Astrocyte (in vitro differentiated cells and primary cell): ENCODE data around the gene C15orf39. TPM values are rescaled to one million over a fixed set of nuclear protein-coding genes. Genes with fewer than 3 reads are reported as not detected.
A peak's percentile ranks its signal among the peaks of the same experiment; 100 is the strongest.

Experiments used
- DNase-seq: peaks from one replicate; pipeline ENCODE4 v3.0.0-alpha.2; 2010; ENCODE audit warnings: low read depth
- FAIRE-seq: peaks from 2 replicates; lab custom pipeline; 2011; peaks lifted over from hg19 to GRCh38; lab: Jason Lieb, UNC
- H2AFZ ChIP-seq: 2 replicates; pipeline ENCODE4 v1.6.0; 2012; ENCODE audit warnings: low read depth, low read length, inconsistent platforms
- H3K27ac ChIP-seq: 2 replicates; pipeline ENCODE4 v1.5.1; 2011; ENCODE audit warnings: low read depth, low read length, inconsistent platforms
- H3K27me3 ChIP-seq: 2 replicates; pipeline ENCODE4 v1.6.0; 2011; ENCODE audit warnings: low read length, inconsistent platforms; ENCODE audit not compliant: insufficient read depth
- H3K36me3 ChIP-seq: 2 replicates; pipeline ENCODE4 v1.5.1; 2011; ENCODE audit warnings: low read length, inconsistent platforms; ENCODE audit not compliant: insufficient read depth
- H3K4me1 ChIP-seq: 2 replicates; pipeline ENCODE4 v1.5.1; 2011; ENCODE audit warnings: low read length, inconsistent platforms; ENCODE audit not compliant: insufficient read depth
- H3K4me2 ChIP-seq: 2 replicates; pipeline ENCODE4 v1.6.0; 2012; ENCODE audit warnings: low read length, inconsistent platforms
- H3K4me3 ChIP-seq: 2 replicates; pipeline ENCODE4 v1.5.1; 2011; ENCODE audit warnings: low read depth, mild to moderate bottlenecking, low read length, inconsistent platforms; ENCODE audit not compliant: insufficient read depth
- H3K79me2 ChIP-seq: 2 replicates; pipeline ENCODE4 v1.6.0; 2012; ENCODE audit warnings: mild to moderate bottlenecking, low read length, inconsistent platforms; ENCODE audit not compliant: insufficient read depth
- H3K9ac ChIP-seq: 2 replicates; pipeline ENCODE4 v1.6.0; 2012; ENCODE audit warnings: mild to moderate bottlenecking, low read length, inconsistent platforms
- H3K9me3 ChIP-seq: 2 replicates; pipeline ENCODE4 v1.5.1; 2012; ENCODE audit warnings: low read depth, mild to moderate bottlenecking, low read length, inconsistent platforms; ENCODE audit not compliant: insufficient read depth
- H4K20me1 ChIP-seq: 2 replicates; pipeline ENCODE4 v1.6.0; 2012; ENCODE audit warnings: low read length, inconsistent platforms; ENCODE audit not compliant: insufficient read depth
- H3K27ac Mint-ChIP-seq: one replicate; pipeline ENCODE4 v1.8.0; 2021; ENCODE audit warnings: mild to moderate bottlenecking, mixed read lengths; ENCODE audit not compliant: unreplicated experiment
- H3K27me3 Mint-ChIP-seq: one replicate; pipeline ENCODE4 v1.8.0; 2021; ENCODE audit warnings: low read depth, mixed read lengths; ENCODE audit not compliant: unreplicated experiment
- H3K36me3 Mint-ChIP-seq: one replicate; pipeline ENCODE4 v1.8.0; 2021; ENCODE audit warnings: low read depth, mixed read lengths; ENCODE audit not compliant: unreplicated experiment
- H3K4me1 Mint-ChIP-seq: one replicate; pipeline ENCODE4 v1.8.0; 2021; ENCODE audit warnings: low read depth, mixed read lengths; ENCODE audit not compliant: unreplicated experiment
- H3K4me3 Mint-ChIP-seq: one replicate; pipeline ENCODE4 v1.8.0; 2021; ENCODE audit warnings: mild to moderate bottlenecking, moderate library complexity, mixed read lengths; ENCODE audit not compliant: unreplicated experiment
- H3K9me3 Mint-ChIP-seq: one replicate; pipeline ENCODE4 v1.8.0; 2021; ENCODE audit warnings: mild to moderate bottlenecking, mixed read lengths; ENCODE audit not compliant: unreplicated experiment
- CTCF ChIP-seq: IDR thresholded peaks from 2 replicates; pipeline ENCODE4 v1.5.1; 2011; ENCODE audit warnings: low read depth, mild to moderate bottlenecking, inconsistent platforms, low read length, moderate library complexity; ENCODE audit not compliant: insufficient read depth
- EZH2 ChIP-seq: IDR thresholded peaks from 2 replicates; pipeline ENCODE4 v1.6.1; 2012; ENCODE audit warnings: mild to moderate bottlenecking, low read length, inconsistent platforms; ENCODE audit not compliant: insufficient read depth
- total RNA-seq: library from RNA; stranded (reverse); gene quantifications from 2 replicates; pipeline ENCODE4 v1.2.1, GENCODE V29; 2021

The C15orf39 gene
- total RNA-seq, 1 donor from 2014 or later: 21.8 TPM

DNA sequence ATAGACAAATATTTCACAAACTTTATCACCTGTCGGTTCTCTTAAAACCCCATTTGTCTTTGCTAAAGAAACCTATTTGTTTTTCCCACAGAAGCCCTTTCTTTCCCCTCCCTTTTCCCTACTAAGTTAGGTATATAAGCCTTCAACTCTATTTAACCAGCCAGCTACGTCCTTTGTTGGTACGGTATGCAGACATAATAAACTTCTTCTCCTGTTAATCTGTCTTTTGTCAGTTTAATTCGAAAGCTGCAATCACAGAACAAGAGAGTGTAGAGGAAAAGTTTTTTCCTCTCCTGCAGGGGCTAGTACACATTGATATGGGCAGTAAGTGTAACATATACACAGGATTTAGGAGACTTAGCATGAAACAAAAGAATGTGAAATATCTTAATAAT lies 21.9 kb upstream of the C15orf39 start:
- no peak overlapping the region for H3K4me3 Mint-ChIP-seq
- no peak overlapping the region for H3K4me3 ChIP-seq
- no peak overlapping the region for H3K9ac ChIP-seq
- no peaks in the 10 kb centered on the region for H3K79me2 ChIP-seq
- H2AFZ ChIP-seq: no peak overlapping the region
- no peak overlapping the region for H3K4me2 ChIP-seq
- peaks cover 27% of the 10 kb centered on the region for H3K27me3 Mint-ChIP-seq
- no peaks in the 10 kb centered on the region for H3K9me3 ChIP-seq
- no peaks in the 10 kb centered on the region for H3K36me3 ChIP-seq
- DNase-seq (no peak), FAIRE-seq (no peak)
- TF ChIP-seq CTCF (no peak), EZH2 (no peak)
- peaks cover 38% of the 10 kb centered on the region for H3K4me1 ChIP-seq
- no peaks in the 10 kb centered on the region for H3K9me3 Mint-ChIP-seq
- no peaks in the 10 kb centered on the region for H3K36me3 Mint-ChIP-seq
- peaks cover 18% of the 10 kb centered on the region for H3K4me1 Mint-ChIP-seq
- no peaks in the 10 kb centered on the region for H4K20me1 ChIP-seq
- H3K27me3 ChIP-seq: peaks cover 14% of the 10 kb centered on the region
- no peak overlapping the region for H3K27ac ChIP-seq
- H3K27ac Mint-ChIP-seq: no peak overlapping the region

DNA sequence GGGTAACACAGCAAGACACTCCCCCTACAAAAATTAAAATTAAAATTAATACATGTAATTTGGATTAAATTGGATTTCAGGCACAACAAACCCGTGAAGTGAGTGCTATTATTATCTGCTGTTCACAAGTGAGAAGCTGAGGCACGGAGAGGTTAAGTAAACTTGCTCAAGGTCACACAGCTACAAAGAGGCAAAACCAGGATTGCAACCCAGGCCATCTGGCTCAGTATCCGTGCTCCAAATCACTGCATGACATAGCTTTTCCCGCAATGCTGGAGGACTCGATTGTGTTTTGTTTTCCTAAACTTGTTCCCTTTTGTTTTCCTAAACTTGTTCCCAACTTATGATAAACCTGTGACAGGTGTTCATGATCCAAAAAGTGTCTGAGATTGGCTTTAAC lies 19.9 kb upstream of the C15orf39 start:
- Histone ChIP-seq H3K9me3 (no peaks in the 10 kb centered on the region), H3K79me2 (no peaks in the 10 kb centered on the region), H3K36me3 (no peaks in the 10 kb centered on the region), H3K27ac (no peak overlapping the region), H3K4me1 (peaks cover 31% of the 10 kb centered on the region), H3K4me3 (no peak overlapping the region), H2AFZ (no peak overlapping the region), H3K9ac (no peak overlapping the region), H4K20me1 (no peaks in the 10 kb centered on the region), H3K27me3 (peaks cover 14% of the 10 kb centered on the region), H3K4me2 (peak overlapping the region; percentile 20)
- no peaks in the 10 kb centered on the region for H3K36me3 Mint-ChIP-seq
- H3K9me3 Mint-ChIP-seq: no peaks in the 10 kb centered on the region
- DNase-seq: no peak
- FAIRE-seq: no peak
- H3K27me3 Mint-ChIP-seq: peaks cover 25% of the 10 kb centered on the region
- no peak for TF ChIP-seq EZH2
- TF ChIP-seq CTCF: no peak
- no peak overlapping the region for H3K4me3 Mint-ChIP-seq
- H3K27ac Mint-ChIP-seq: no peak overlapping the region
- H3K4me1 Mint-ChIP-seq: peaks cover 15% of the 10 kb centered on the region

- no peak for FAIRE-seq
- no peaks in the 10 kb centered on the region for H3K9me3 Mint-ChIP-seq
These were observed 19.2 kb upstream of the C15orf39 start for GRCh38 chr15:75182187-75183131.

More at GRCh38 chr15:75182187-75183131, 19.2 kb upstream of the C15orf39 start:
- H3K9ac ChIP-seq: no peak overlapping the region
- no peak for TF ChIP-seq CTCF
- TF ChIP-seq EZH2: no peak
- no peak overlapping the region for H3K4me3 Mint-ChIP-seq
- H3K27ac Mint-ChIP-seq: no peak overlapping the region
- no peak overlapping the region for H3K27ac ChIP-seq
- no peaks in the 10 kb centered on the region for H3K79me2 ChIP-seq
- no peak overlapping the region for H2AFZ ChIP-seq
- H4K20me1 ChIP-seq: no peaks in the 10 kb centered on the region
- H3K36me3 Mint-ChIP-seq: no peaks in the 10 kb centered on the region
- H3K36me3 ChIP-seq: no peaks in the 10 kb centered on the region
- H3K9me3 ChIP-seq: no peaks in the 10 kb centered on the region
- H3K4me3 ChIP-seq: no peak overlapping the region
- H3K4me2 ChIP-seq: peak overlapping the region; percentile 20
- H3K27me3 Mint-ChIP-seq: peaks cover 18% of the 10 kb centered on the region
- H3K27me3 ChIP-seq: peaks cover 14% of the 10 kb centered on the region
- peaks cover 31% of the 10 kb centered on the region for H3K4me1 ChIP-seq
- peak; percentile 61 for DNase-seq
- H3K4me1 Mint-ChIP-seq: peaks cover 15% of the 10 kb centered on the region
